Activated CD4-positive, alpha-beta T cell treated with anti-CD3 and anti-CD28 coated beads, Interleukin-2, amount 50 U/mL, for 4 hours (primary cell): Measurements from ENCODE around the gene MLKL.
"Not testable (repeated sequence)": the region's sequence is repeated elsewhere in the genome, so short reads cannot be mapped to it uniquely, and the experiment has no call there.

Experiments
- DNase-seq, 2 experiments: peaks; one replicate each; pipeline ENCODE4 v3.0.0-alpha.2; 2020

MLKL gene

GRCh38 chr16:74695450-74696422 is 4.9 kb downstream of the MLKL start:
- DNase-seq: peak; percentile 29 to 33

DNA sequence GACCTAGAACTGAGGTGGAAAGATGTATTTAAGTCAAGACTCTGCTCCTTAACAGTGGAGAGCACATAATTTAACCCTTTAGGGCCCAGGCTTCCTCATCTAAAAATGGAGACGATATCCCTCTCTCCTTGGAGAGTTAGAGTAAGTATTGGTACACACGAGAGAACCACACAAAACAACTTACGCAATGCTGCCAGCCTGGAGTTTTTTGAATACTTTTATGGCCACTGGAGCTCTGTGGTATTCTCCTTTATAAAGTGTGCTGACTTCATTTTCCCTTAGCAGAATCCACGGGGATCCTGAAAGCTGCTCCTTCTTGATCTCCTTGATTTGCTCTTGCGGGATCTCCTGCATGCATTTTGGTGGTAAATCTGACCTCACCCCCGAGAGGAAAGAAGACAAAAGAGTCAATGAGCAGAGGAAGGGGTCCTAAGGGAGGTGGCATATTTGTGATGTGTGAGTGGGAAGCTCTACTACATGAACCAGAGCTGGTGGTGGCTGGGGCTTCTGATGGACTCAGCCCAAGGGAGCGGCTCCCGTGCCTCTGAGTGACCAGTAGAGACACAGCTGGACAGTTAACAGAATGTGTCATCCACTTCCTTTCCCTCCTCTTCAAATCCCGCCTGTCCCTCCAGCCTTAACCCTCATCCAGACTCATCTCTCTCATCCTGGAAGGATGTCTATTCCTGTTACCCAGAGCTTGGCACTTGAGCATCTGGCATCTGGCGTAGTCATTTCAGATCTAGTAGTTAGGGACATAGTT is 9.4 kb downstream of the MLKL start:
- DNase-seq: no peak

DNA sequence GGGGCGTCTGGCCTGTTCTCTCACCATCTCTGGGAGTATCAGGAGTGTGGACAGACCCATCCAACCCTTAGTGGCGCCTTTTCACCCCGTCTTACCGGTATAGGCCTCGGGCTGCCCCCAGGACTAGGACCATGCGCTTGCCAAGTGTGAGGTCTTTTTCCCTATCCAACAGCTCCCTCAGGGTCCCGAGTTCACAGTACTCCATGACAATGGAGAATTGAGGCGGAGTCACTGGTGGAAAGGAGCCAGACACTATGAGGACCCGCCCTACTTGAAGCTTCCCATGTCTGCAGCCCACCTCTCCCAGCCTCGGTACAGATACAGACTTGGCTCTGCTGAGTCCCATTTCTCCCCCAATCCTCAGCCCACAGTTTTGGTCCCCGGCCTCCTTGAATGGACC is 18.1 kb downstream of the MLKL start:
- no peak for DNase-seq

- DNase-seq: no peak
Observed at GRCh38 chr16:74680681-74681080, 20.0 kb downstream of the MLKL start.

DNA sequence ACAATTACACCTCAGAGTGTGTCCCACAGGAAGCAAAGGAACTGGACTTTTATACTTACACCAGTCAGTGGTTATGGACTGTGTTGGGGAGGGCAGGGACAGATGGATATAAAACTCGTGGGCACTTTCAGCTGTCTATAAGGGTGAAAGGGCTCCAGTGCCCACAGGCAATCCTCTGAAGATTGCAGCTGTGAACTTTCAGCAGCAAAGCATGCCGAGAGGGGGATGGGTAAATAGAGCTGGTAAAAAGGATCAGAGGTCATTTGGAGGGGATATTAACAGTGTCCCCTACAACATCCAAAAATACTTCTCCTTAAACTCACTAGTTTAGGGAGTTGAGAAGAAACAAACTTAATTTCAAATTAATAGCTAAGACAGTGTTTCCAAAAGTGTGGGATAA is 20.7 kb downstream of the MLKL start:
- no peak for DNase-seq

DNA sequence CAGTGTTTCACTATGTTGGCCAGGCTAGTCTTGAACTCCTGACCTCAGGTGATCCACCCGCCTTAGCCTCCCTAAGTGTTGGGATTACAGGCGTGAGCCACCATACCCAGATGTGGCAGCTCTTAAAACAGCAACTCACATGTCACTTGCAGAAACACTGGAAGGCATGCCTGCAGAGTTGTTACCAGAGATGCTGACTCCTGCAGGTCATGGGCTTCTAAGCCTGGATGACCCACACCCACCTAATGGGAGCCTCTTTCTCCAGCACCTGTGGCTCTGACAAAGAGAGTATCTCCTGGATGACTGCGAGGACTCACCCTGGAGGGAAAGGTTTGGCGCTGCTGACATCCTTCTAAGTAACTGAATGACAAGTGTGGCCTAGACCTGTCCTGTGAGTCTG is 22.8 kb downstream of the MLKL start:
- DNase-seq: no peak

DNA sequence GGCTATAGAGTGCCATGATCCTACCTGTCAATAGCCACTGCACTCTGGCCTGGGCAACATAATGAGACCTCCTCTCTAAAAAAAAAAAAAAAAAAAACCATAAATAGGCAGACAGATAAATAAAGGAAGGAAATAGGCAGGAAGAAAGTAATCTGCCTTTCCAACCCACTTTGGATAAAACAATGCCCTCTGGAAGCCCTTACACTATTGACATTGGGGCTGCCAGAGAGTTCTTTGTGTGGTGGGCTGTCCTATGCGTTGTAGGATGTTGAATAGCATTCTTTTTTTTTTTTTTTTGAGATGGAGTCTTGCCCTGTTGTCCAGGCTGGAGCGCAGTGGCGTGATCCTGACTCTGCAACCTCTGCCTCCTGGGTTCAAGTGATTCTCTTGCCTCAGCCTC is 26.8 kb downstream of the MLKL start:
- no peak for DNase-seq

DNA sequence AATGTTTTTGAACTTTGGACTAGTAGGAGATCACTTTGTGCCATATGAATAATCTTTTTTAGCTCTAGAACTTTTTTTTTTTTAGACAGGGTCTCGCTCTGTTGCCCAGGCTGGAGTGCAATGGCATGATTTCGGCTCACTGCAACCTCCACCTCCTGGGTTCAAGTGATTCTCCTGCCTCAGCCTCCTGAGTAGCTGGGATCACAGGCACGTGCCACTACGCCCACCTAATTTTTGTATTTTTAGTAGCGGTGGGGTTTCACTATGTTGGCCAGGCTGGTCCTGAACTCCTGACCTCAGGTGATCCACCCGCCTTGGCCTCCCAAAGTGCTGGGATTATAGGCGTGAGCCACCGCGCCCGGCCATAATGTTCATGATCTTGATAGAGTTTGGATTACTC is 31.8 kb downstream of the MLKL start:
- not testable (repeated sequence) for DNase-seq

DNA sequence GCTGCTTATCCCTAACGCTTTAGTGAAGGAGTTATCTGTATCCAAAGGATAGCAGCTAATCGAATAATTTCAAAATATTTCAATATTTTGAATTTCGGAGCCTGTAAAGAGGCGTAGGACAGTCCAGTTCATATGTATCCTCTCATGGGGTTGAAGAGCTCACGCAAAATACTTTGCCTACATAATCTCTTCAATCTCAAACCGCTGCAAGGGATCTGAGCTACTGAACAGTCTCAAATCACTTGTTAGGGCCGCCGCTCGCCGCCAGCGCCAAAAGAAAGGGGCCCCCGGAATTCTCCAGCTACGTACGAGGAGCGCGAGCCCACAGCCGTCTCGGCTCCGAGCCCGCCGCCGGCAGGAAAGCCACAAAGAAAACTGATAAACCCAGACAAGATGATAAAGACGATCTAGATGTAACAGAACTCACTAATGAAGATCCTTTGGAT is 33.4 kb downstream of the MLKL start:
- no peak for DNase-seq

DNA sequence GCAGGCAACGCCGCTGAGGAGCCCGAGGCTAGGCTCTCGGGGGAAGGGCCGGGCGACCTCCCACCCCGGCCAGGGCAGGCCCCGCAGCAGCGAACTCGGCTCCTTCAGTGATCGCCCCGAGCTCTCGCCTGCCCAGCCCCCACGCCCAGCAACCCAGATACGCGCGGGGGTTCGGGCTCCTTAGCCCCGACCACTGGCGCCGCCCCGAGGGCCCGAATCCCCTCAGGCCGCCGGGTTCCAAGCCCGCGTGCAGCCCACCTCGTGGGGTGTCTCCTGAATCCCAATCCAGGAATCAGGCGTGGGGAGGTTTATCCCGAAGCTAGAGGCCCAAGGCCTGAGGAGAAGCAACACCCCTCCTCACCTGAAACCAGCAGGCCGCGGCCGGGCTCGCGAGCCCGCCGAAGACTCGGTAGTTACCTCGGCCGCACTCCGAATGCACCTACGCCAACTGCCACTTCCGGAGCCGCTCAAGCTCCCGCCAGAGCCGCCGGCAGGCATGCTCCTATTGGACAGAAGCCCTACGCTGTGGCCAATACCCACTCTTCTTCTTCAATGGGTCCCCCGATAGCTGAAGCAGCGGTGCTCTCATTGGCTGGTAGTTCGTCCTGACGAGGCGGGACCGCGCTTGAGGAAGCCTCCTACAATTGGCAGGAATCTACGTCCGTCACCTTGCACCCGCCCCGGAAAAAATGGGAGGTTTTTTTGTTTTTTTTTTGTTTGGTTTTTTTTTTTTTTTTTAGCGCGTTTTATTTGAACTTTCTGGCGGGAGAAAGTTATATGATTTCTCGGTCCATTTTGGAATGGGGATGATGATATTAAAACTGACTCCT is 34.0 kb downstream of the MLKL start, which contains the start of gene RFWD3:
Gene RFWD3 (minus strand): TSS at position 453 of the 830 bp plus-strand sequence. CDS start 5,428 bp downstream, outside the sequence.
- DNase-seq: peak; percentile 93 to 95

GRCh38 chr16:74666010-74666421 is 34.6 kb downstream of the MLKL start:
- DNase-seq: no peak

DNA sequence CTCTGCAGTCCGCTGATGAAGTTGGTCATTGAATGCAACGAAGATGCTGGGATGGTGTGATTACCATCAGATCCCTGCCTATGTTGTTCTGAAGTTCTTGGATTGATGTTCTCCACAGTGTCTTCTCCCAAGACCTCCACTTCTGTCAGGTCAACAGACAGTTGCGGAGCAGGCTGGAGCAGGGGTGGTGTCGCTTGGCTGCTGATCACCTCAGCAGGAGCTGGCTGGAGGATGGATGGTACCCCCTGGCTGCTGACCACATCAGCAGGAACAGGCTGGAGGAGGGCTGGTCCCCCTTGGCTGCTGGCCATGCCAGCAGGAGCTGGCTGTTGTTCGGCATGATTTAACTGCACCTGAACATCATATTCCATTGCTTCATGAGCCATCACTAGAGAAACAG is 39.6 kb downstream of the MLKL start:
- DNase-seq: no peak

DNA sequence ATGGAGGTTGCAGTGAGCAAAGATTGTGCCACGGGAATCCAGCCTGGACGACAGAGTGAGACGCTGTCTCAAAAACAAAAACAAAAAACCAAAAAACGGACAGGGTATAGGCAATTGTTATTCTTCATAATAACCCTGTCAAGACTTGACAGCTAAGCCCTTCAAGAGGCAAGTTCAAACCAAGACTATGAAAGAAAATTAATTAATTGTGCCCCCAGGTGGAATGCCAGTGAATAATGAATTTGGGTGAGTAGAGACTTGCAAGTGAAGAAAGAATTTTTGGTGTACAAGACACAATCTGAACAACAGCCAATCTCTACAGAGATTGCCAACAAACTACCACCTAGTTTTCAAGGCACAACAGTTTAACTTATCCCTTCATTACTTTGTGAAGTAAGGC is 40.3 kb downstream of the MLKL start:
- no peak for DNase-seq

GRCh38 chr16:74659041-74659440 is 41.6 kb downstream of the MLKL start:
- DNase-seq: no peak

- no peak for DNase-seq
Observed at GRCh38 chr16:74657870-74658642, 42.6 kb downstream of the MLKL start.

DNA sequence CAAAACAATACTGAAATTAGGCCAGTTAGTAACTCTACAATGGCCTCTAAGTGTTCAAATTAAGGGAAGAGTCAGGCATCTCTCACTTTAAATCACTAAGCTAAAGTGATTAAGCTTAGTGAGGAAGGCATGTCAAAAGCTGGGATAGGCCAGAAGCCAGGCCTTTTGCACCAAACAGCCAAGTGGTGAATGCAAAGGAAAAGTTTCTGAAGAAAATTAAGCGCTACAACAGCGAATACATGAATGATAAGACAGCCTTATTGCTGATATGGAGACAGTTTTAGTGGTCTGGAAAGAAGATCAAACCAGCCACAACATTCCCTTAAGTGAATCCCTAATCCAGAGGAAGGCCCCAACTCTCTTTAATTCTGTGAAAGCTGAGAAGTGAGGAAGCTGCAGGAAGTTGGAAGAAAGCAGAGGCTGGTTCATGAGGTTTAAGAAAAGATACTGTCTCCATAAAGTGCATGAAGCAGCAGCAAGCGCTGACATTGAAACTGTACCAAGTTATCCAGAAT is 46.1 kb downstream of the MLKL start:
- no peak for DNase-seq

- DNase-seq: not testable (repeated sequence)
Observed at GRCh38 chr16:74652883-74653282, 47.8 kb downstream of the MLKL start.

- no peak for DNase-seq
Observed at GRCh38 chr16:74652249-74652648, 48.4 kb downstream of the MLKL start.

DNA sequence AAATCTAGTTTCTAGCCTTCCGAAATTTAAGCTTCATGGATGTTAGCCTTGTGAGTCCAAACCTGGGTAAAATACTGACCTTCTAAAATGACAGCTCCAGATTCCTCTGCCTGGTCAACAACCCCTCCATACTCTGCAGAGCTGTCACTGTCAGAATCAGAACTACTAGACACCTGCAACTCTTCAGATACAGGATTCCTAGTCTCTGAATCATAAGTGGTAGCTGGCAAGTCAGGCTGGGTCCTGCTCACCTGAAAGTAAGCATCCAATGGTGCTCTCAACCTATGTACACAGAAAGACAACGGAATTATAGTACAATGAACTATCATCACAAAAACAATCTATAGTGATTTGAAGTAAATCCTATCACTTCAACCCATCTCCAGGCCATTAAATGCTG is 48.8 kb downstream of the MLKL start:
- no peak for DNase-seq

- DNase-seq: no peak
Observed at GRCh38 chr16:74650966-74651567, 49.6 kb downstream of the MLKL start.

GRCh38 chr16:74649839-74650504 is 50.7 kb downstream of the MLKL start:
- no peak for DNase-seq
